ENCODE results near the gene TMPRSS4.

TMPRSS4 gene

GRCh38 chr11:118080296-118080695 is 3.4 kb downstream of the TMPRSS4 start:
- no peak for DNase-seq

DNA sequence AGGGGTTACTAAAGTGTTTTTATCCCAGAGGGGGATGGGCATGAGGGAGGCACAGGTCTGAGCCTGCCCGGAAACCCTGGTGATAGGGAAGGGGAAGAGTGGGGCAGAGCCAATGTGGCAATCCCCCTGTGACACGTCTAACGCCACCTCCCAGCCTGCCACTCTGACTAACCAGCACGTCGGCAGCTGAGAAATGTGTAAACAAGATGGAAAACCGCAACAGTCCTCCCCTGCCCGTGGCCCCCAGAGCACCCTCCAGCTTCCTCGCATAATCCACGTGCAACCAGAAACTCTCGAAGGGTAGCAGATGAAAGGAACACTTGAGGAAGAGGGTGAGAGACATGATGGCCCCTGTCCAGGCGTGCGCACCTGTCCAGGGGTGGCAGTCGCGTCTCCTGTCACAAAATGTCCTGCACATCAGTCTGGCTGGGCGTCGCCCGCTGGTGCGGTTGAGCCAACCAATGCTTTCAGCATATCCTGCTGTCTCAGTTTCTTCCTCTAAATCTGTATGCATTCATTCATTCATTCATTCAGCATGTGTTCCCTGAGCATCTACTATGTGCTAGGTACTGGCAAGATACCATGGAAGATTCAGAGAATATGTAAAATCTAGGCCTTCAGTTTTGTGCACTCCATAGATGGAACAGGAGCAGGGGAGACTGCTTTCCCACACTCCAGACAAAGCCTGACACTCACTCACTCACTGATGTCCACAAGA is 4.5 kb downstream of the TMPRSS4 start:
- DNase-seq, result no peak

DNA sequence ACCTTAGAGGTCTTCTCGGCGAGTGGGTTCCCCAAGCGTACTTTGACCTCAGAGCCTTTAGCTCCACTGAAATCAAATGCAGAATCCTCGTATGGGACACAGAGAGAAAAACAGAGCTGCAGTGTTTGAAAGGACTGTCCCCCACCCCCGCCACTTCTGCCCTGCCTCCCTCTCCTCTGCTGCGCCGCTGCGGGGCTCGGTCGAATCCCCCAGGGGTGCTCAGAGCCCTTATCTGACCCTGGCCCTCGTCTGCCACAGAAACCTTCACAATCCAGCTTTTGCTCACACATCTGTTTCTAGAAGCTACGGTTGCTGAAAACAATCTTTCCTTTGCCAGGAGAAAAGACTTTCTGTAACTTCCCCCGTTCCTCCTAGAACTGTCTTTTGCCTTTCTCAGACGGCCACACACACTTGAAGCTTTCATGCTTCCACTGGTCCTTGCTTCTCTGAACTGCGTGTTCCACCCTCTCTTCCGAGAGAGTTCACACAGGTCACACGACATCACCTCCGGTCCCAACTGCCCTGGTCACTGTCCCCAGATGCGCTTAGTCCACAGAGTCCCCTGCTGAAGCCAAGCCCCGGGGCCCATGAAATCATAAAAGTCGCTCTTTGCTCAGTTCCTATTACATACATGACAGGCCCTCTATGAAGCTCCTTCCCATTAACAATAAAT is 6.1 kb downstream of the TMPRSS4 start:
- DNase-seq, result no peak

DNA sequence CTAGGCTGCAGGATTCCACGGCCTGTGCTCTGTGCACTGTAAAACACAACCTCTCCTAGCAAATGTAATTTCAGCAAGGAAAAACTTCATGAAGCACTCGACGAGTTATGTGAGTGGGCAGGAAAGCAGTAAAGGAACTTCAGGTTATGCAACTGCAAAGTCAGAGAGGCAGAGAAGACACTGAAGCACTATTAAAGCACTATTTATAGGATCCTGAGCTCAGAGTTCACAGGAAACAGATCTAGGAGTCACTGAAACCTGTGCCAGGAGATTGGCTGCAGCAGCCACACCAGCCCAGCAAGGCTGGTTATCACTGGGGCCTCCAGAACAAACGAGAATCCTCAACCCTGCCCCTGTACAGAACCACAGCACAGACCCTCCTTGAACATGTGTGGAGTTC is 7.4 kb downstream of the TMPRSS4 start:
- DNase-seq, result no peak

- no peak for DNase-seq
These were observed 7.8 kb downstream of the TMPRSS4 start for GRCh38 chr11:118084656-118085055.

DNA sequence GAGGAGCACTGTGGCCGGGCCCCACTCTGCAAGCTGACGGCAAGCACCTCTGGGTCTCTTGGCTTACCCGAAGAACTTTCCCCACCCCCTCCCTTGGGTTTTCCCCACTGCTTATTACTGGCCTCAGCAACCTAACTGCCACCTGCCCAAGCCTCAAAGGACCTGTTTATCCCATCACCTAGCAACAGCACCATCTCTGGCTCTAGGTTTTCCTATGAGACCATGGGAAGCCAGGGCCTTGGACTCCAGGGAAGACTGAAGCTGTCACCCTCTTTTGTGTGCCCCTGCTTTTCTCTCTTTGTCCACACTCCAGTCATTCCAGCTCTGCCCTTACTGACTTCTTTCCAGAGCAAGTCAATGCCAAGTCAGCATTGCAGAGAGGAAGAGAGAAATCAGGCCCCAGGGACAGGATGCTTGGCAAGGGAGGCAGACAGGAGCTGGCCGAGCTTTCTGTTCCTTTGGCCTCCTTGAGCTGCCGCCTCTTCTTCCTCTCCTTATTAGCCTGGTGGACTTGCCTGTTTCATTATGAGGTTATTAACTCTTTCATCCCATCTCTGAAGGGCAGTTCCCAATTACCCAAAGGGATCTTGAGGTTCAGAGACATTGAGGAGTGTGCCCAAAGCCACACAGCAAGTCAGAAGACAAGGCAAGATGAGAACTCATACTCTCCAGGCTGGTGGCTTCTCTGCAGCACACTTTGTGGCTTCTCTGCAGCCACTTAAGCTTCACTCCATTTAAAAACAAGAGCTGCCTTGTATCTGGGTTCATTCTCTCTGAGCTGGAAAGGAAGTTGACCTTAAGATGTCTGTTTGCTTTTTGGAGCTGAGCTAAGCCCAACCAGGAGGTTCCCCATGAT is 10.3 kb downstream of the TMPRSS4 start, which contains the start of gene SMIM35:
Gene SMIM35 (minus strand): TSS at position 51 of the 856 bp plus-strand sequence. CDS start 206 bp downstream, outside the sequence.
- no peak for DNase-seq

DNA sequence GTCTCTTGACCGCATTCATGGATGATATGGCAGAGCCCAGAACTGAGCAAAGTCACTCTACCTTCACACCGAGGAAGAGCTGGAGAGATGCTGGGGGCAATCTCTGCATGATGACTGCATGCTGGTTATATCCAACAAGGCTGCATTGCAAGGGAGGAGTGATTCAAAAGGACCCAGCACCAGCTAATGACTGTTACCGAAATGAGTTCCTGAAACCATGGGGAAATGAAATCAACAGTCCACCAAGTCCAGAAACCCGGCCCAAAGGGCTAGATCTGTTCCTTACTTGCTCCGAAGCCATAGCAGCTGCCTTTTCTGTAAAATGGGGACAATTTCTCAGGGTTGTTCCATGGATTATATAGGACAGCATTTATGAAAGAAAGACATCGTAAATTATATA is 11.1 kb downstream of the TMPRSS4 start:
- no peak for DNase-seq

- no peak for DNase-seq
These were observed 11.7 kb downstream of the TMPRSS4 start for GRCh38 chr11:118088531-118088930.

DNA sequence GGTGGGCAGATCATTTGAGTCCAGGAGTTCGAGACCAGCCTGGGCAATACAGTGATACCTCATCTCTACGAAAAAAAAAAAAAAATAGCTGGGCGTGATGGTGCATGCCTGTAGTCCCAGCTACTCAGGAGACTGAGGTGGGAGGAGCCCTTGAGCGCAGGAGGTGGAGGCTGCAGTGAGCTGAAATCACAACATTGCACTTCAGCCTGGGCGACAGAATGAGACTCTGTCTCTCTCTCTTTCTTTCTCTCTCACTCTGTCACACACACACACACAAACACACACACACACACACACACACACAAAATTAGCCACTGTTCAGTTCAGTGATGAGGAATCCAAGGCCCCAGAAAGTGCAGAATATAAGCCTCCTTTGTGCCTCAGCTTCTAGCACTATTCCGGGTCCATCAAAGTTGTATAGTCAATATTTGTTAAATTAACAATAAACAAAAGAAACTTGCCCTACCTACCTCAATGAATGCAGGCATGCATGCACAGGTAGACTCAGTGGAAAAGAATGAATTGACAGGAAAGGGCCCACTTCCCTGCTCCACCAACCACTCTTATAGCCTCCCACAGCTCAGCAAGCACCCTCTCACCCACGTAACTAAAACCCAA is 13.8 kb downstream of the TMPRSS4 start:
- DNase-seq, result no peak

DNA sequence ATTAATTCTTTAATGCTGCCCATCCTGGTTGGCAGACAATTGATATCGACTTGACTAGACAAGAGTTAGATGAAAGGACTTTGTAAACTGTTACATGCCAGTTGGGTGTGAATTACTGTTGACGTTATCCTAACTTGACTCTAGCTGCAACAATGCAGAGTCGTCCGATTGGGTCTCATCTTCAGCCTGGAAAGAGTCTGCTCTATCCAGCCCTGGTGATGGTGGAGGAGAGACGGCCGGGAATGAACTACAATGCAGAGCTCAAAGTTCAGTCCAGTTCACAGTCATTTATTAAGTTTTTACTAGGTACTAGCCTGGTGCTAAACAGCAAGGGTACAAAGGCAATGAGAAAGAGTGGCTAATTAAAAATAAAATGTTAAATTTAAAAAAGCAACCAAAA is 14.8 kb downstream of the TMPRSS4 start:
- DNase-seq, result no peak

DNA sequence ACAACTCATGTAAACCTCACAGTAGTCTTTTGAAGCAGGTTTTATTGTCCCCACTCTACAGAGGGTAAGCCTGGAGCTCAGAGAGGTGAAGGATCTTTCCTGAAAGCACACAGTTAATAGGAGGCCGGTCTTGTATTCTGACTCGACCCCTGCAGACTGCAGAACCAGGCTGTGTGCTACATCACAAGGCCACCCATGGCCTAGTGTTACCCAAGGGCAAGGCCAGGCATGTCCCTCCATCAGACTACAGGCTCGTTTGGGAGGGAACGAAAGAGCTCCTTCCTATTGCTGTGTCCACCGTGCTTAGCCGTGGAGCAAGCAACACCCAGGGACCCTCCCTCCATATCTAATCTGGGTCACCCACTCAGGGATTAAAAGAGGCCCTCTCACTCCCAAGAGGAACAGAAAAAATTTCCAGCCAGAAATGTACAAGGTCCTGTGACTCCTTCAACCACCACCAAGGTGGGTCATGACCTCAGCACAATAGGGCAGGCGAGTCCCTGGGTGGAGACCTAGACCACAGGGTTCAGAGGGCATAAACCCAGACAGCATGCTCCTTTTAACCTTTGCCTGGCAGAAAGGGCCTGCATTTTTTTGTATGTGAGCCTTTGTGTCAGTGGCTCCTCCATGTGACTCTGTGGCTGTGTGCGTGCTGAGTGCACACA is 16.2 kb downstream of the TMPRSS4 start:
- DNase-seq, result no peak

DNA sequence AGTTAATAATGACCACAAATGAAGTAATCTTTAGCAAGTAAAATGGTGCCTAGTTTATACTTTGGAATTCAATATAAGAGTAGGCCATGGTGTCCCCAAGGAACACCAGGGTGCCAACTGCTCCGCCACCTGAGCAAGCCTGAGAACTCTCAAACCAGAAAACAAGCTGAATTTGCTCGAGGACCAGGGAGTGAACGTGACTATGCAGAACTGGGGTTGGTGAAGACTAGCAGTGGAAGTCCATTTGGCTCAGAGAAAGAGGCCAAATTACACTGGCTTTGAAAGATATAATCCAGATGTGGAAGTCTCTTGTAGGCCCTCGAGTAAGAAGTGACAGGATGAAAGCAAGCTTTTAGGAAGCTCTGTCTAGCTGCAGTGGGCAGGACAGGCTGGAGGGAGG is 18.6 kb downstream of the TMPRSS4 start:
- DNase-seq, result no peak

DNA sequence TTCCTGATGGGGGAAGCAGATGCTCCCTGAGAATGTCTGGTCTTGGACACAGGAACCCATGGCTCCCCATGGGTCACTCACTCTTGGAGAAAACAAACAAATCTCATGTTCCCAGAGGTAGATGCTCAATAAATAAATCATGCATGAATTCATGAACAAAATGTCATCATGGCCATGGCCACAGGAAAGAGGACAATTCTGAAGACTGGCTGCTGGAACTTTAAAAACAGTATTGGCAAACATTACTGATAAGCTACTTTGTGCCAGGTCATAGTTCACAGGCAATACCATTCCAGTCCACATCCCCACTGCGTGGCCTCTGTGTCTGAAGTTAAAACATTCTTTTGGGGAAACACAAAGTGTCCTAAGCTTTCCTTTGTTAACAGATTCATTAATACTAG is 19.1 kb downstream of the TMPRSS4 start:
- DNase-seq, result no peak

GRCh38 chr11:118098996-118099837 is 22.3 kb downstream of the TMPRSS4 start:
- DNase-seq, result no peak

DNA sequence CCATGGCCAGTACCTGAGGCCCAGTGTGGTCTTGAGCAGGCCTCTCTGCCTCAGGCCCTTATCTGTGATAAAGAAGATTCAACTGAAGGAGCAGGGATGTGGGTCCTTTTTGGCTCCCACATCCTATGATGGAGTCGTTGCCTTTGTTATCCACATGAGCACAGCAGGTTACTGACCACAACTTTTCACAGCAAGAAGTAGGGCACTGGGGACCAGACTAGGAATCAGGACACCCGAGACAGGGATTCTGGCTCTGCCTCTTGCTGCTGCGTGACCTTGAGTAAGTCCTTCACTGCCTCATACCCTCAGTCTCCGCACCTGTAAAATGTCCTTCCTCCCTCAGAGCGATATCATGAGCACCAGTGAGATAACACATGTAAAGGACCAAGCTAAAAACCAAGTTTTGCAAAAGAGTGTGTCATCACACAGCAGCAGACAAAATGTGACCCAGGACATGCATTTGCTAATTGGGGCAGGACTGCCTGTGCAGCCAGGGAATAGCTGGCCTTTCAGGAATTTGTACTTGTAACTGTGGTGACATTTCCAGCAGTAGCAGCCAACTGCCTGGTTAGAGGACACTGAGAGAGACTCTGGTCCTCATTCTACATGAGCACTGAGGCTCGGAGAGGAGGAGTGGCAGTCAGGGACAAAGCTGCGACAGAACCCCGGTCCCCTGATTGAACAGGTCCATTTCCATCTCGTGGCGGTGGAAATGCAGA is 23.1 kb downstream of the TMPRSS4 start:
- no peak for DNase-seq

DNA sequence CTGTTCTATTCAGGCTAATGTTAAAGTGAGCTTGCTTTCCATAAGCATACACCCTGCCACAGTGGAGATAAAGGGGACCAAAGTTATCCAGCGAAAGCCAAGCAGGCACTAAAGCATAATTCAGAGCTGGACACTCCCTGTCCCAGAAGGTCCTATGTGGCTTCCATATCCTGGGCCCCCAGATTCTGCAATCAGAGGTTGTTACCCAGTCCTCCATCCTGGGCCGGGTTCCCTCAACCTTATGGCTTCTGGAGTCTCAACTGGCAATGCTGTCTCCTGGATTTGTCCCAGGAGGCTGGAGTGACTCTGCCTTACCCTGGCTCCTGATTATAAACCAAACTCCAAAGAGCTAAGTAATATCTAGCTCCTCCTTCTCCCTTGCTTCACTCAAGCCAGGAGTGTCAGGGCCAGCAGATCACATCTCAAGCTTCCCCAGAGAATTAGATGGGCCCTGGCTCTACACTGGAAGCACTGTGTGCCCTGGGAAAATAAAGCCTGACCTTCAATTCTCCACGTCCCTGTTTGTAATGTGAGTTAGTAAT is 23.9 kb downstream of the TMPRSS4 start:
- DNase-seq, result no peak

GRCh38 chr11:118102721-118103261 is 25.9 kb downstream of the TMPRSS4 start:
- DNase-seq, result no peak

GRCh38 chr11:118104491-118104890 is 27.6 kb downstream of the TMPRSS4 start:
- DNase-seq, result no peak

- DNase-seq, result no peak
These were observed 28.9 kb downstream of the TMPRSS4 start for GRCh38 chr11:118105657-118106305.

All from activated CD4-positive, alpha-beta T cell treated with anti-CD3 and anti-CD28 coated beads, Interleukin-2, amount 50 U/mL, for 16 hours (primary cell).